OCI-LY1 (cell line): ENCODE results near the gene IRF7.

ENCODE experiments used
- H2AFZ ChIP-seq: fragments of 200-600 bp; sonication (generic), shearing (Covaris generic); 2 replicates; pipeline ENCODE4 v1.6.0; 2014; ENCODE audit warnings: antibody characterized with exemption, mild to moderate bottlenecking, low read length
- H3F3A ChIP-seq: fragments of 200-600 bp; sonication (generic), shearing (Covaris generic); 2 replicates; pipeline ENCODE4 v1.6.0; 2014; ENCODE audit warnings: mild to moderate bottlenecking, antibody characterized with exemption, low read length, moderate library complexity; ENCODE audit not compliant: insufficient read depth
- H3K27ac ChIP-seq: fragments of 200-600 bp; sonication (generic); 2 replicates; pipeline ENCODE4 v1.5.1; 2014; ENCODE audit warnings: low read length, mixed run types, mild to moderate bottlenecking, low read depth; ENCODE audit not compliant: poor library complexity, severe bottlenecking
- H3K27me3 ChIP-seq: fragments of 200-600 bp; sonication (generic); 2 replicates; pipeline ENCODE4 v1.6.0; 2014; ENCODE audit warnings: antibody characterized with exemption, mild to moderate bottlenecking, low read length, moderate library complexity; ENCODE audit not compliant: insufficient read depth
- H3K36me3 ChIP-seq: fragments of 200-600 bp; sonication (generic); 2 replicates; pipeline ENCODE4 v1.6.1; 2014; ENCODE audit warnings: mild to moderate bottlenecking, antibody characterized with exemption, low read length, moderate library complexity, mixed read lengths; ENCODE audit not compliant: insufficient read depth
- H3K4me1 ChIP-seq: fragments of 200-600 bp; sonication (generic); 2 replicates; pipeline ENCODE4 v1.5.1; 2014; ENCODE audit warnings: mild to moderate bottlenecking, low read length, moderate library complexity; ENCODE audit not compliant: insufficient read depth, severe bottlenecking
- H3K4me2 ChIP-seq: fragments of 200-600 bp; sonication (generic), shearing (Covaris generic); 2 replicates; pipeline ENCODE4 v1.6.1; 2014; ENCODE audit warnings: low read length
- H3K4me3 ChIP-seq: fragments of 200-600 bp; sonication (generic); 2 replicates; pipeline ENCODE4 v1.5.1; 2014; ENCODE audit warnings: low read length, low read depth, mild to moderate bottlenecking, mixed read lengths; ENCODE audit not compliant: poor library complexity, severe bottlenecking
- H3K79me2 ChIP-seq: fragments of 200-600 bp; shearing (Covaris generic); 2 replicates; pipeline ENCODE4 v1.6.1; 2016; ENCODE audit warnings: mixed run types, low read length, mixed read lengths; ENCODE audit not compliant: insufficient read depth
- H3K9ac ChIP-seq: fragments of 200-600 bp; sonication (generic), shearing (Covaris generic); 2 replicates; pipeline ENCODE4 v1.6.1; 2014; ENCODE audit warnings: mild to moderate bottlenecking, low read length, mixed read lengths
- H3K9me2 ChIP-seq: fragments of 200-600 bp; sonication (generic), shearing (Covaris generic); 2 replicates; pipeline ENCODE4 v1.6.1; 2014; ENCODE audit warnings: low read depth, mild to moderate bottlenecking, low read length, mixed read lengths
- H3K9me3 ChIP-seq: fragments of 200-600 bp; shearing (Covaris generic); 2 replicates; pipeline ENCODE4 v1.6.1; 2014; ENCODE audit warnings: low read length, mixed read lengths
- H4K20me1 ChIP-seq: fragments of 200-600 bp; sonication (generic), shearing (Covaris generic); 2 replicates; pipeline ENCODE4 v1.6.0; 2016; ENCODE audit warnings: mild to moderate bottlenecking, low read length; ENCODE audit not compliant: insufficient read depth
- CTCF ChIP-seq: fragments of 200-600 bp; sonication (generic), shearing (Covaris generic); IDR thresholded peaks from 2 replicates; pipeline ENCODE4 v1.5.1; 2017; ENCODE audit warnings: mild to moderate bottlenecking, antibody characterized with exemption, low read length, moderate library complexity, mixed read lengths
- EZH2 ChIP-seq: fragments of 200-600 bp; sonication (generic), shearing (Covaris generic); IDR thresholded peaks from 2 replicates; pipeline ENCODE4 v1.8.0; 2017; ENCODE audit warnings: borderline replicate concordance, mixed run types, mild to moderate bottlenecking, antibody characterized with exemption, low read length, moderate library complexity, mixed read lengths

The IRF7 gene

GRCh38 chr11:625636-626268 lies 10.0 kb upstream of the IRF7 start:
- 0 out of 2 replicates have a peak, but pooled peaks cover 3% of the 10 kb centered on the region for H3K27me3 ChIP-seq
- H3K9me2 ChIP-seq, result no peaks in the 10 kb centered on the region
- no peak overlapping the region for H2AFZ ChIP-seq
- H3K4me2 ChIP-seq, result no peak overlapping the region
- no peak overlapping the region for H3K27ac ChIP-seq
- no peaks in the 10 kb centered on the region for H3K9me3 ChIP-seq
- peaks cover 8% of the 10 kb centered on the region; the same call in 1 of the 2 replicates for H3K36me3 ChIP-seq
- TF ChIP-seq CTCF, result no peak
- no peaks in the 10 kb centered on the region for H3K79me2 ChIP-seq
- peaks cover 18% of the 10 kb centered on the region for H3K4me1 ChIP-seq
- no peak overlapping the region for H3K9ac ChIP-seq
- no peaks in the 10 kb centered on the region for H4K20me1 ChIP-seq
- no peaks in the 10 kb centered on the region for H3F3A ChIP-seq
- no peak overlapping the region for H3K4me3 ChIP-seq

GRCh38 chr11:624705-625635 lies 9.2 kb upstream of the IRF7 start, which contains the start of gene CDHR5:
CDHR5 (minus strand) TSS chr11:624955; CDS start chr11:624902, 53 bp downstream.
- H3K27me3 ChIP-seq, result 0 out of 2 replicates have a peak, but pooled peaks cover 3% of the 10 kb centered on the region
- no peaks in the 10 kb centered on the region for H3K9me2 ChIP-seq
- no peak within 1 kb of the TSS for H3K27ac ChIP-seq
- peaks cover 18% of the 10 kb centered on the region for H3K4me1 ChIP-seq
- no peak for TF ChIP-seq EZH2
- TF ChIP-seq CTCF, result no peak
- no peaks in the 10 kb centered on the region for H3K79me2 ChIP-seq
- H4K20me1 ChIP-seq, result no peaks in the 10 kb centered on the region
- no peaks in the 10 kb centered on the region for H3F3A ChIP-seq
- H2AFZ ChIP-seq, result no peak within 1 kb of the TSS
- no peaks in the 10 kb centered on the region for H3K9me3 ChIP-seq
- H3K9ac ChIP-seq, result no peak within 1 kb of the TSS
- peaks cover 8% of the 10 kb centered on the region; the same call in 1 of the 2 replicates for H3K36me3 ChIP-seq
- no peak within 1 kb of the TSS for H3K4me2 ChIP-seq
- no peak within 1 kb of the TSS for H3K4me3 ChIP-seq

GRCh38 chr11:623999-624704 lies 8.4 kb upstream of the IRF7 start:
- Histone ChIP-seq H3K36me3 (peaks cover 8% of the 10 kb centered on the region; the same call in 1 of the 2 replicates), H3K79me2 (no peaks in the 10 kb centered on the region), H4K20me1 (no peaks in the 10 kb centered on the region), H3F3A (no peaks in the 10 kb centered on the region), H3K4me3 (no peak overlapping the region), H3K9me2 (no peaks in the 10 kb centered on the region), H3K27me3 (0 out of 2 replicates have a peak, but pooled peaks cover 3% of the 10 kb centered on the region), H3K9ac (no peak overlapping the region), H3K27ac (no peak overlapping the region), H3K9me3 (no peaks in the 10 kb centered on the region), H3K4me2 (no peak overlapping the region), H3K4me1 (peaks cover 13% of the 10 kb centered on the region), H2AFZ (no peak overlapping the region)
- TF ChIP-seq CTCF (no peak), EZH2 (no peak)
